GM12878 (cell line): Measurements from ENCODE around the gene NT5E. TPM values are rescaled to one million over a fixed set of nuclear protein-coding genes. Genes with fewer than 3 reads are reported as not detected.
A peak's percentile ranks its signal among the peaks of the same experiment; 100 is the strongest.

Source experiments
- BCL3 ChIP-seq: IDR thresholded peaks from 2 replicates; pipeline ENCODE4 v1.6.1; 2011; ENCODE audit warnings: borderline replicate concordance, low read depth, mild to moderate bottlenecking, moderate library complexity, low read length; ENCODE audit not compliant: insufficient read depth, poor library complexity, severe bottlenecking
- CTCF ChIP-seq, 3 experiments: IDR thresholded peaks in 2 of 3; conservative IDR thresholded peaks in 1 of 3; 2 replicates each; pipeline ENCODE4 v1.5.1; 2011; ENCODE audit warnings: low read depth in 3 of 3, low read length in 3 of 3, mild to moderate bottlenecking in 3 of 3, control low read depth in 2 of 3, moderate library complexity in 2 of 3, inconsistent platforms in 1 of 3, mixed read lengths in 1 of 3; ENCODE audit not compliant: control insufficient read depth in 2 of 3, insufficient read depth in 1 of 3; ENCODE audit errors: extremely low read depth in 1 of 3
- CUX1 ChIP-seq: IDR thresholded peaks from 2 replicates; pipeline ENCODE4 v1.6.1; 2012; ENCODE audit warnings: improper control_type of control experiment, low read depth, low read length; ENCODE audit not compliant: insufficient replicate concordance
- EED ChIP-seq: sonication (generic); IDR thresholded peaks from 2 replicates; pipeline ENCODE4 v1.6.1; 2016; ENCODE audit warnings: antibody characterized with exemption, low read depth
- EZH2 ChIP-seq: IDR thresholded peaks from 2 replicates; pipeline ENCODE4 v1.6.1; 2012; ENCODE audit warnings: low read depth, mild to moderate bottlenecking, control low read depth, inconsistent platforms, low read length, borderline replicate concordance; ENCODE audit not compliant: control insufficient read depth
- GATAD2B ChIP-seq: fragments of 450-650 bp; conservative IDR thresholded peaks from 2 replicates; pipeline ENCODE4 v1.6.1; 2017; ENCODE audit warnings: low read depth, mild to moderate bottlenecking, moderate library complexity
- MXI1 ChIP-seq: fragments of 150-350 bp; IDR thresholded peaks from 2 replicates; pipeline ENCODE4 v1.6.1; 2011; ENCODE audit warnings: low read depth, mild to moderate bottlenecking, inconsistent platforms, low read length, improper control_type of control experiment
- NKRF ChIP-seq: fragments of 450-650 bp; conservative IDR thresholded peaks from 2 replicates; pipeline ENCODE4 v1.6.1; 2017; ENCODE audit warnings: mild to moderate bottlenecking, moderate library complexity
- POU2F2 ChIP-seq: IDR thresholded peaks from 3 replicates; pipeline ENCODE4 v1.6.1; 2011; ENCODE audit warnings: low read depth, mild to moderate bottlenecking, low read length, borderline replicate concordance
- RAD21 ChIP-seq: IDR thresholded peaks from 2 replicates; pipeline ENCODE4 v1.6.1; 2011; ENCODE audit warnings: mild to moderate bottlenecking, low read depth, low read length, moderate library complexity; ENCODE audit not compliant: insufficient read depth
- RCOR1 ChIP-seq: conservative IDR thresholded peaks from 2 replicates; pipeline ENCODE4 v1.6.1; 2012; ENCODE audit warnings: low read depth, low read length, improper control_type of control experiment
- ZNF207 ChIP-seq: fragments of 450-650 bp; IDR thresholded peaks from 2 replicates; pipeline ENCODE4 v1.6.1; 2014; ENCODE audit warnings: antibody characterized with exemption, mild to moderate bottlenecking, borderline replicate concordance
- polyA plus RNA-seq, 11 experiments: library from polyadenylated mRNA; depleted of rRNA in 4 of 11; unstranded in 6 of 11; stranded (reverse) in 5 of 11; fragments of >200 nt; fragmentation: Nextera tagmentation in 4 of 11; fragmentation: Illumina TruSeq in 1 of 11; extraction: Ambion mirVana in 4 of 11; extraction: Trizol in 1 of 11; gene quantifications; 1 replicate in 1 of 11; 2 replicates in 10 of 11; pipeline versions ENCODE4 v1.2.1 to v1.2.3, GENCODE V29; 2011 to 2016; ENCODE audit warnings: inconsistent platforms in 2 of 11, missing spikeins in 2 of 11, low read depth in 1 of 11
- total RNA-seq, 4 experiments: library from RNA; depleted of rRNA in 3 of 4; stranded (reverse); fragments of >200 nt in 3 of 4; fragmentation: Illumina TruSeq in 1 of 4; extraction: Trizol in 1 of 4; gene quantifications; 2 replicates each; pipeline versions ENCODE4 v1.2.1 to v1.2.3, GENCODE V29; 2013 to 2021

NT5E gene
- total and polyA plus RNA-seq, 10 of the 15 experiments (the other 5 are each of a cell fraction or from before 2014, with no cell fraction given), result 1.9 to 9.7 (median 7.3) TPM

GRCh38 chr6:85449818-85450759 is at the start of gene NT5E (continued):
- peak; percentile 63 for TF ChIP-seq NKRF
- no peak for TF ChIP-seq EZH2
- no peak for TF ChIP-seq GATAD2B
- no peak for TF ChIP-seq BCL3
- no peak for TF ChIP-seq POU2F2
- peak; percentile 63; the same call in 1 of the 2 replicates for TF ChIP-seq MXI1
- no peak for TF ChIP-seq ZNF207
- TF ChIP-seq CUX1, result no peak
- no peak for TF ChIP-seq EED
- 0 out of 2 replicates have a peak, but pooled peaks have one; percentile 4 for TF ChIP-seq RAD21
- TF ChIP-seq CTCF (IDR thresholded peaks at IDR 0.05 in 2 of 3, conservative IDR thresholded peaks at IDR 0.05 in 1 of 3; ENCODE audit: control insufficient read depth in 2 of 3, extremely low read depth in 1 of 3, insufficient read depth in 1 of 3, low read depth in 3 of 3, low read length in 3 of 3), result peak in 2 of 3 experiments; percentile 14 to 20; a peak in 1 of 6 replicates
- TF ChIP-seq RCOR1, result 0 out of 2 replicates have a peak, but pooled peaks have one; percentile 28
